HCT116 (cell line): ENCODE results near the gene OBSCN. TPM values are rescaled to one million over a fixed set of nuclear protein-coding genes. Genes with fewer than 3 reads are reported as not detected.

ENCODE experiments used
- ATAC-seq: fragments of 200-7000 bp; cut with Tn5 transposase; 2 replicates; pipeline ENCODE4 v1.9.1; 2020; ENCODE audit warnings: mild to moderate bottlenecking, moderate library complexity
- BruUV-seq: library from RNA; stranded (reverse); fragments of 400-500 nt; replicated peaks from 2 replicates; lab custom pipeline; 2021; lab: Mats Ljungman, UMichigan
- CTCF ChIA-PET: fragments of 300-600 bp; sonication (Branson Sonifier 250); formaldehyde crosslinking; loops from one replicate; lab custom pipeline; 2021; ENCODE audit warnings: antibody characterized with exemption; lab: Charles Lee
- POLR2A ChIA-PET: fragments of 300-600, 350-600 bp; sonication (Branson Sonifier 250); formaldehyde crosslinking; loops from one replicate; lab custom pipeline; 2021; ENCODE audit warnings: antibody characterized with exemption; lab: Charles Lee
- RAD21 ChIA-PET, 2 experiments: fragments of 300-600 bp; sonication (Branson Sonifier 250); formaldehyde crosslinking; loops; one replicate each; lab custom pipeline; 2023; ENCODE audit warnings: low total read pairs in 2 of 2; ENCODE audit not compliant: uncharacterized antibody in 2 of 2, unreplicated experiment in 2 of 2, low non-redundant PET in 1 of 2; lab: Charles Lee
- DNase-seq: peaks from one replicate; pipeline ENCODE4 v3.0.0-alpha.2; 2010; ENCODE audit warnings: low read depth, low spot score
- H2AFZ ChIP-seq: fragments of 200-600 bp; shearing (Covaris generic), sonication (generic); 2 replicates; pipeline ENCODE4 v1.6.1; 2017; ENCODE audit warnings: low read depth, mixed run types, mixed read lengths, antibody characterized with exemption, low read length; ENCODE audit not compliant: poor library complexity, severe bottlenecking
- H3K27ac ChIP-seq: 2 replicates; pipeline ENCODE4 v1.5.1; 2012; ENCODE audit warnings: low read depth, low read length
- H3K27me3 ChIP-seq: fragments of 200-600 bp; sonication (generic); 2 replicates; pipeline ENCODE4 v1.6.1; 2016; ENCODE audit warnings: mixed run types, low read length, mixed read lengths; ENCODE audit not compliant: insufficient read depth
- H3K36me3 ChIP-seq, 2 experiments: fragments of 200-500 bp in 1 of 2; fragments of 200-600 bp in 1 of 2; sonication (Bioruptor generic) in 1 of 2; sonication (generic) in 1 of 2; 2 replicates each; pipeline versions ENCODE4 v1.5.1 to v1.6.1; 2014 to 2016; ENCODE audit warnings: low read length in 2 of 2, inconsistent platforms in 1 of 2, mixed read lengths in 1 of 2, mixed run types in 1 of 2; ENCODE audit not compliant: insufficient read depth in 2 of 2, control insufficient read depth in 1 of 2
- H3K4me1 ChIP-seq, 2 experiments: fragments of 200-600 bp in 1 of 2; sonication (generic) in 1 of 2; 2 replicates each; pipeline versions ENCODE4 v1.5.1 to v1.6.1; 2012 to 2017; ENCODE audit warnings: low read length in 2 of 2, inconsistent platforms in 1 of 2, mild to moderate bottlenecking in 1 of 2, mixed read lengths in 1 of 2, mixed run types in 1 of 2, moderate library complexity in 1 of 2; ENCODE audit not compliant: insufficient read depth in 2 of 2, control insufficient read depth in 1 of 2
- H3K4me2 ChIP-seq: fragments of 200-600 bp; sonication (generic); 2 replicates; pipeline ENCODE4 v1.6.1; 2017; ENCODE audit warnings: mixed run types, low read length, mixed read lengths
- H3K4me3 ChIP-seq, 2 experiments: fragments of 200-600 bp in 1 of 2; sonication (generic) in 1 of 2; replicated peaks in 1 of 2; 2 replicates each; pipeline ENCODE4 v1.5.1; 2011 to 2016; ENCODE audit warnings: low read length in 2 of 2, control low read depth in 1 of 2, low read depth in 1 of 2, mild to moderate bottlenecking in 1 of 2, mixed read lengths in 1 of 2, mixed run types in 1 of 2
- H3K79me2 ChIP-seq: fragments of 200-600 bp; sonication (generic); 2 replicates; pipeline ENCODE4 v1.6.1; 2017; ENCODE audit warnings: mild to moderate bottlenecking, mixed run types, low read length, moderate library complexity, mixed read lengths; ENCODE audit not compliant: insufficient read depth
- H3K9ac ChIP-seq: fragments of 200-600 bp; sonication (generic); 2 replicates; pipeline ENCODE4 v1.6.1; 2016; ENCODE audit warnings: low read length, mixed read lengths
- H3K9me2 ChIP-seq: fragments of 200-600 bp; sonication (generic), shearing (Covaris generic); 2 replicates; pipeline ENCODE4 v1.6.1; 2017; ENCODE audit warnings: mixed run types, mild to moderate bottlenecking, moderate library complexity; ENCODE audit not compliant: insufficient read depth
- H3K9me3 ChIP-seq, 2 experiments: fragments of 200-500 bp in 1 of 2; fragments of 200-600 bp in 1 of 2; sonication (Bioruptor generic) in 1 of 2; sonication (generic) in 1 of 2; 2 replicates each; pipeline ENCODE4 v1.6.1; 2014 to 2017; ENCODE audit warnings: low read length in 2 of 2, mixed read lengths in 2 of 2, inconsistent platforms in 1 of 2, low read depth in 1 of 2, mild to moderate bottlenecking in 1 of 2, mixed run types in 1 of 2, moderate library complexity in 1 of 2; ENCODE audit not compliant: control insufficient read depth in 1 of 2, insufficient read depth in 1 of 2
- H4K20me1 ChIP-seq: fragments of 200-600 bp; sonication (generic), shearing (Covaris generic); 2 replicates; pipeline ENCODE4 v1.6.1; 2017; ENCODE audit warnings: mixed run types, mild to moderate bottlenecking, moderate library complexity; ENCODE audit not compliant: insufficient read depth
- CBX3 ChIP-seq: IDR thresholded peaks from 2 replicates; pipeline ENCODE4 v1.6.1; 2012; ENCODE audit warnings: low read depth
- EGR1 ChIP-seq: IDR thresholded peaks from 2 replicates; pipeline ENCODE4 v1.6.1; 2012; ENCODE audit warnings: low read depth
- EZH2phosphoT487 ChIP-seq: fragments of 200-600 bp; IDR thresholded peaks from 2 replicates; pipeline ENCODE4 v1.6.1; 2018; ENCODE audit warnings: antibody characterized with exemption, borderline replicate concordance
- FOSL1 ChIP-seq: IDR thresholded peaks from 2 replicates; pipeline ENCODE4 v1.6.1; 2012; ENCODE audit warnings: low read depth
- JUND ChIP-seq: IDR thresholded peaks from 2 replicates; pipeline ENCODE4 v1.6.1; 2012
- POLR2AphosphoS5 ChIP-seq: IDR thresholded peaks from 2 replicates; pipeline ENCODE4 v1.6.1; 2011; ENCODE audit warnings: mild to moderate bottlenecking, low read depth, low read length, moderate library complexity
- RAD21 ChIP-seq: IDR thresholded peaks from 2 replicates; pipeline ENCODE4 v1.6.1; 2012; ENCODE audit warnings: low read depth, mild to moderate bottlenecking
- TCF7L2 ChIP-seq: IDR thresholded peaks from 2 replicates; pipeline ENCODE4 v1.7.0; 2011; ENCODE audit warnings: borderline replicate concordance, inconsistent platforms; ENCODE audit not compliant: insufficient read depth, insufficient read length; ENCODE audit errors: extremely low read depth
- YY1 ChIP-seq: IDR thresholded peaks from 2 replicates; pipeline ENCODE4 v1.6.1; 2011; ENCODE audit warnings: low read length, low read depth, moderate library complexity, mild to moderate bottlenecking; ENCODE audit not compliant: insufficient replicate concordance; ENCODE audit errors: extremely low read depth
- ZFX ChIP-seq: fragments of 450-650 bp; IDR thresholded peaks from 2 replicates; pipeline ENCODE4 v1.6.1; 2017
- ZNF274 ChIP-seq: fragments of 200-500 bp; sonication (Bioruptor generic); IDR thresholded peaks from 2 replicates; pipeline ENCODE4 v1.6.1; 2014; ENCODE audit warnings: mild to moderate bottlenecking, low read depth, low read length, inconsistent platforms
- intact Hi-C: fragments of 100-400 bp; cut with micrococcal nuclease; formaldehyde crosslinking; loops from 2 replicates; pipeline ENCODE4 v1.10.0; 2022
- total RNA-seq: library from RNA; stranded (reverse); gene quantifications from one replicate; pipeline ENCODE4 v1.2.1, GENCODE V29; 2021; ENCODE audit not compliant: unreplicated experiment
- TF ChIP-seq, protein P1 (sequence below): IDR thresholded peaks from 2 replicates; pipeline ENCODE4 v1.6.1; 2012
- TF ChIP-seq, protein P2 (sequence below): IDR thresholded peaks from 2 replicates; pipeline ENCODE4 v1.6.1; 2012; ENCODE audit warnings: low read depth
- TF ChIP-seq, protein P3 (sequence below), 3 experiments: fragments of 200-600 bp in 1 of 3; sonication (generic) in 1 of 3; IDR thresholded peaks in 2 of 3; conservative IDR thresholded peaks in 1 of 3; 2 replicates each; pipeline ENCODE4 v1.5.1; 2012 to 2017; ENCODE audit warnings: low read depth in 2 of 3, low read length in 2 of 3, antibody characterized with exemption in 1 of 3, borderline replicate concordance in 1 of 3, control low read depth in 1 of 3, mild to moderate bottlenecking in 1 of 3, mixed read lengths in 1 of 3, mixed run types in 1 of 3, moderate library complexity in 1 of 3; ENCODE audit not compliant: insufficient read depth in 1 of 3

OBSCN gene
- total RNA-seq, 1 experiment from 2014 or later: 16.6 TPM

DNA sequence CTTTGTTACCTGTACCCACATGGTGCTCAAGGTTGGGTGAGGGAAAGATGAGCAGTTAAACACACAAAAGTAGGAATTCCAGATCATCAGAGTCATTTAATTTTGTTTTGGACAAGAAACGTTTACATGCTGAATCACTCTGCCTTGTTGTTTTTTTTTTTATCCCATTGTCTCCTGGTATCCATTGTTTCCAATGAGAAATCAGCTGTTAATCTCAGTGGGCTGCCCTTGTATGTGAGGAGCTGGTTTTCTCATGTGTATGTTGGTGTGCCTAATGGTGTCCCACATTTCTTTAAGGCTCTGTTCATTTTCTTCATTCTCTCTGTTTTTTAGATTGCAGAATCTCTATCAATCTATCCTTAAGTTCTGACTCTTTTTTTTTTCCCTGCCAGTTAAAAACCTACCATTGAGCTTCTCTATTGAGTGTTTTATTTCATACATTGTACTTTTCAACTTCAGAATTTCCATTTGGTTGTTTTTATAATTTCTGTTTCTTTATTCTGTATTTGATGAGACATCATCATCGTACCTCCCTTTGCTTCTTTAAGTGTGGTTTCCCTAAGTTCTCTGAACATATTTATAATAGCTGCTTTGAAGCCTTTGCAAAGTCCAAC, 8.8 kb upstream of the OBSCN start:
- H3K4me3 ChIP-seq: no peak overlapping the region
- H4K20me1 ChIP-seq: no peaks in the 10 kb centered on the region
- H3K9me3 ChIP-seq: peaks cover 9 to 24% of the 10 kb centered on the region in 2 experiments; a peak in 3 of 4 replicates
- H3K27me3 ChIP-seq: no peaks in the 10 kb centered on the region
- TF ChIP-seq ZFX (no peak), CBX3 (peak; percentile 99), JUND (no peak)
- TF ChIP-seq, protein P1, sequence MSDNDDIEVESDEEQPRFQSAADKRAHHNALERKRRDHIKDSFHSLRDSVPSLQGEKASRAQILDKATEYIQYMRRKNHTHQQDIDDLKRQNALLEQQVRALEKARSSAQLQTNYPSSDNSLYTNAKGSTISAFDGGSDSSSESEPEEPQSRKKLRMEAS: no peak
- BruUV-seq: no TSS peak
- no peak for ATAC-seq
- no peak overlapping the region for H2AFZ ChIP-seq
- DNase-seq: peak; percentile 13
- H3K27ac ChIP-seq: peak overlapping the region; percentile 33; the same call in 1 of the 2 replicates
- intact Hi-C loops: no loop called here
- H3K9me2 ChIP-seq: no peaks in the 10 kb centered on the region
- ChIA-PET CTCF (interaction anchor here (0.6 to 1.0 kb wide), 2 partner anchors 14 to 34 kb away, joined by 3 to 4 read pairs; partner anchors contain the start of gene IBA57), POLR2A (no interaction called here), RAD21 (no interaction called here)
- H3K4me1 ChIP-seq: no peaks in the 10 kb centered on the region
- H3K36me3 ChIP-seq: no peaks in the 10 kb centered on the region
- no peaks in the 10 kb centered on the region for H3K79me2 ChIP-seq
- H3K4me2 ChIP-seq: no peak overlapping the region
- no peak overlapping the region for H3K9ac ChIP-seq

DNA sequence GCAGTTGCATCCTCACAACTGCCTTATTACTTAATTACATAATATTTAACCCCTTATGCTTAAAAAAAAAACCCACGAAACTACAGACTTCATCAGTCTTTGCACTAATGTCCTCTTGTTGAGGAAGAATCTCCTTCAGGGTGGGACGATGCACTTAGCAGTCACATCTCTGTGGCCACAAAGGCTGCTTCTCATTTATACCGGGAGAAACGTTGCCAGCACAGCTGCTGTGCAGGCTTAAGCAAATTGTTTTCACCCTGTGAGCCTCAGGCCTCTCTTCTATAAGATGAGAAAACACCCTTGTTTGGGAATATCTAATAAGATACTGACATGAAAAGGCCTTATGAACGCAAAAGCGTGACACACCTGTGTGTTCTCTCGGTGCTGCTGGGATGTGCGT, 2.9 kb upstream of the OBSCN start:
- ChIA-PET CTCF (interaction anchor here (1.3 kb wide), 1 partner anchor 206 kb away, joined by 3 read pairs; no protein-coding TSS in a partner anchor), POLR2A (no interaction called here)
- BruUV-seq: no TSS peak
- TF ChIP-seq EZH2phosphoT487 (no peak), TCF7L2 (no peak), YY1 (no peak), RAD21 (no peak), CBX3 (no peak), EGR1 (no peak), ZNF274 (no peak), FOSL1 (no peak), POLR2AphosphoS5 (no peak)
- TF ChIP-seq, protein P2, sequence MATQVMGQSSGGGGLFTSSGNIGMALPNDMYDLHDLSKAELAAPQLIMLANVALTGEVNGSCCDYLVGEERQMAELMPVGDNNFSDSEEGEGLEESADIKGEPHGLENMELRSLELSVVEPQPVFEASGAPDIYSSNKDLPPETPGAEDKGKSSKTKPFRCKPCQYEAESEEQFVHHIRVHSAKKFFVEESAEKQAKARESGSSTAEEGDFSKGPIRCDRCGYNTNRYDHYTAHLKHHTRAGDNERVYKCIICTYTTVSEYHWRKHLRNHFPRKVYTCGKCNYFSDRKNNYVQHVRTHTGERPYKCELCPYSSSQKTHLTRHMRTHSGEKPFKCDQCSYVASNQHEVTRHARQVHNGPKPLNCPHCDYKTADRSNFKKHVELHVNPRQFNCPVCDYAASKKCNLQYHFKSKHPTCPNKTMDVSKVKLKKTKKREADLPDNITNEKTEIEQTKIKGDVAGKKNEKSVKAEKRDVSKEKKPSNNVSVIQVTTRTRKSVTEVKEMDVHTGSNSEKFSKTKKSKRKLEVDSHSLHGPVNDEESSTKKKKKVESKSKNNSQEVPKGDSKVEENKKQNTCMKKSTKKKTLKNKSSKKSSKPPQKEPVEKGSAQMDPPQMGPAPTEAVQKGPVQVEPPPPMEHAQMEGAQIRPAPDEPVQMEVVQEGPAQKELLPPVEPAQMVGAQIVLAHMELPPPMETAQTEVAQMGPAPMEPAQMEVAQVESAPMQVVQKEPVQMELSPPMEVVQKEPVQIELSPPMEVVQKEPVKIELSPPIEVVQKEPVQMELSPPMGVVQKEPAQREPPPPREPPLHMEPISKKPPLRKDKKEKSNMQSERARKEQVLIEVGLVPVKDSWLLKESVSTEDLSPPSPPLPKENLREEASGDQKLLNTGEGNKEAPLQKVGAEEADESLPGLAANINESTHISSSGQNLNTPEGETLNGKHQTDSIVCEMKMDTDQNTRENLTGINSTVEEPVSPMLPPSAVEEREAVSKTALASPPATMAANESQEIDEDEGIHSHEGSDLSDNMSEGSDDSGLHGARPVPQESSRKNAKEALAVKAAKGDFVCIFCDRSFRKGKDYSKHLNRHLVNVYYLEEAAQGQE: no peak
- TF ChIP-seq, protein P3, sequence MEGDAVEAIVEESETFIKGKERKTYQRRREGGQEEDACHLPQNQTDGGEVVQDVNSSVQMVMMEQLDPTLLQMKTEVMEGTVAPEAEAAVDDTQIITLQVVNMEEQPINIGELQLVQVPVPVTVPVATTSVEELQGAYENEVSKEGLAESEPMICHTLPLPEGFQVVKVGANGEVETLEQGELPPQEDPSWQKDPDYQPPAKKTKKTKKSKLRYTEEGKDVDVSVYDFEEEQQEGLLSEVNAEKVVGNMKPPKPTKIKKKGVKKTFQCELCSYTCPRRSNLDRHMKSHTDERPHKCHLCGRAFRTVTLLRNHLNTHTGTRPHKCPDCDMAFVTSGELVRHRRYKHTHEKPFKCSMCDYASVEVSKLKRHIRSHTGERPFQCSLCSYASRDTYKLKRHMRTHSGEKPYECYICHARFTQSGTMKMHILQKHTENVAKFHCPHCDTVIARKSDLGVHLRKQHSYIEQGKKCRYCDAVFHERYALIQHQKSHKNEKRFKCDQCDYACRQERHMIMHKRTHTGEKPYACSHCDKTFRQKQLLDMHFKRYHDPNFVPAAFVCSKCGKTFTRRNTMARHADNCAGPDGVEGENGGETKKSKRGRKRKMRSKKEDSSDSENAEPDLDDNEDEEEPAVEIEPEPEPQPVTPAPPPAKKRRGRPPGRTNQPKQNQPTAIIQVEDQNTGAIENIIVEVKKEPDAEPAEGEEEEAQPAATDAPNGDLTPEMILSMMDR (IDR thresholded peaks at IDR 0.05 in 2 of 3, conservative IDR thresholded peaks at IDR 0.05 in 1 of 3; ENCODE audit: borderline replicate concordance in 1 of 3, insufficient read depth in 1 of 3, low read depth in 2 of 3, low read length in 2 of 3): no peak

More for the DNA sequence above, 2.9 kb upstream of the OBSCN start:
- H3K9me2 ChIP-seq: no peaks in the 10 kb centered on the region
- RAD21 ChIA-PET: no interaction called here
- DNase-seq (no peak), ATAC-seq (no peak)
- no peak overlapping the region for H3K4me3 ChIP-seq
- no peaks in the 10 kb centered on the region for H3K27me3 ChIP-seq
- no peaks in the 10 kb centered on the region for H3K36me3 ChIP-seq
- H3K27ac ChIP-seq: no peak overlapping the region
- no peak overlapping the region for H3K9ac ChIP-seq
- H2AFZ ChIP-seq: no peak overlapping the region
- no peaks in the 10 kb centered on the region for H4K20me1 ChIP-seq
- no peaks in the 10 kb centered on the region for H3K79me2 ChIP-seq
- peaks cover 0 to 6% of the 10 kb centered on the region in 2 experiments; a peak in 2 of 4 replicates for H3K9me3 ChIP-seq
- no peak overlapping the region for H3K4me2 ChIP-seq
- H3K4me1 ChIP-seq: peaks cover 8 to 10% of the 10 kb centered on the region in 2 experiments
- intact Hi-C loops: no loop called here
